Stimulated activated CD4-positive, alpha-beta T cell treated with anti-CD3 and anti-CD28 coated beads, Interleukin-4, amount 100 ng/mL, for 48 hours (primary cell): ENCODE results near the gene PRRG1.
"Not testable (repeated sequence)": the region's sequence is repeated elsewhere in the genome, so short reads cannot be mapped to it uniquely, and the experiment has no call there.

Source experiments
- DNase-seq, 2 donors: peaks; one replicate each; pipeline ENCODE4 v3.0.0-alpha.2; 2020; ENCODE audit warnings: low read depth in 2 of 2

The PRRG1 gene

GRCh38 chrX:37468124-37468739 is 119.1 kb downstream of the PRRG1 start:
- DNase-seq: no peak

DNA sequence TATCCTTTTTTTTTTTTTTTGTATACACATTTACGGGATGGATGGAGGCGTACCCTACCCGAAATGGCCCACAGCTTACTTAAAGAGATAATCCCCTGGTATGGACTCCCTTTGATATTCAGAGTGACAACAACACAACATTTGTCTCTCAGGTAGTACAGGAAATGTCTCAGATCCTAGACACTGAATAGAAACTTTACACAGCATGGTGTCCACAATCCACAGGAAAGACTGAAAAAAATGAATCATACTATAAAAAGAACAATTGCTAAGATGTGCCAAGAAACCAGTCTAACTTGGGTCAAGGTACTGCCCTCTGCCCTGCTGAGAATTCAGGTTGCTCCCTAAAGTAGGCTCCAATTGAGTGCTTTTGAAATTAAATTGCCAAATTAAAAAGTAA is 121.5 kb downstream of the PRRG1 start:
- no peak for DNase-seq

- no peak for DNase-seq
Measured at GRCh38 chrX:37472836-37473235, 123.7 kb downstream of the PRRG1 start.

DNA sequence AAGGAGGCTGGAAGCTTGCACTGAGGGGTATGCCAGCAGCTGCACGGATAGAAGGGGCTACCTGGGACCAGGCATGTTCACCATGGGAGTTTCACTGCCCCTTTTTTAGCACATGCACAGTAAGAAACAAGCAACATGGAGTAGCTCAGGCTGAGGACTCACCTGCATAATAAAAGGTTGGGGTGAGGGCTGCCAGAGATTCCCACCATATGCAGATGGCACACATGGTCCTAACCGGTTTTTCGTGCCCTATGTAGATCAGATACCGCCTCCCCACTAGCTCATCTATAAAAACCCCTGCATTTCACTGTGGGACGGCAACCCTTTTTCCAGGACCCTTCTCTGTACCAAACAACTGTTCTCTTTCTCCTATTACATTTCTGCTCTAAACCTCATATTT is 125.3 kb downstream of the PRRG1 start:
- no peak for DNase-seq

DNA sequence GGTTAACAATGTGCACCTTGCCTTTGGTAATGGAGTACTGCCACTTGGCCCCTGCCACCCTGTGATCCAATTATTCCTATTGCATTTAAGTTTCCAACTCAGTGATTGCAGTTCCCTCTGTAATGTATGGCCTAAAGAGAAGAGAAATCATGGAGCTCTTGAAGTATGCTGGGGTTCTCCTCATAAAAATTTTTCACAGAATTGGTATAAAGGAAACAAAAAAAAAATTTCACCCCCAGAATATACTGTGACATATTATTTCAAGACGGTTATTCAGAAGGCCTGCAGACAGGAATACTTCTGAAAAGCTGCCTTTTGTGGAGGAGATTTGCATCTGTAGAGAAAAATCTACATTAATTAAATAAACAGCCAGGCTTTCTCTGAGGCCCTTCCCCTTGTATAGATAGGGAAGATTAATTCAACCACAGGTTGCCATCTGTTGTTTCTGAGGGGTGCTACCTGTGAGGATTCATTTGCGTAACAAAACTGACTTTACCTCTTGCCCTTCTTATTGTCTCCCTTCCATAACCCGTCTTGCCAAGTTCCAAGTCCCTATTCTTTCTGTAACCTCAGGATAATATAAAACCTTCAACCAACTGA is 127.5 kb downstream of the PRRG1 start:
- DNase-seq: no peak

DNA sequence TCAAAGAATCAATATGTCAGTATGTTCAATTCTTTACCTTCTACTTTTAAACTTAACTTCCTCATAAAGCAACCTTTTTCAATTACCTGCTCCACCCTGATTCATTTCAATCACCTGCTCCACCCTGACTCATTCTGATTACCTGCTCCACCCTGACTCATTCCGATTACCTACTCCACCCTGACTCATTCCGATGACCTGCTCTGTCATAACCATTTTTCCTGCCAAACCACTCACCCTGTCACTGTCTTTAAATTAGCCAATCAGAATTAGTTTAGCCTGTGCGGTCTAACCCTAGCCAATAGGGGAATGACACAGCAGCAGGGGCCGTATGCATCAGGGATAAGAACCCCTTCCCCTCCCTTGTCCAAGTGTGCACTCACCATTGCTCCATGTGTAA is 135.2 kb downstream of the PRRG1 start:
- DNase-seq: not testable (repeated sequence)

DNA sequence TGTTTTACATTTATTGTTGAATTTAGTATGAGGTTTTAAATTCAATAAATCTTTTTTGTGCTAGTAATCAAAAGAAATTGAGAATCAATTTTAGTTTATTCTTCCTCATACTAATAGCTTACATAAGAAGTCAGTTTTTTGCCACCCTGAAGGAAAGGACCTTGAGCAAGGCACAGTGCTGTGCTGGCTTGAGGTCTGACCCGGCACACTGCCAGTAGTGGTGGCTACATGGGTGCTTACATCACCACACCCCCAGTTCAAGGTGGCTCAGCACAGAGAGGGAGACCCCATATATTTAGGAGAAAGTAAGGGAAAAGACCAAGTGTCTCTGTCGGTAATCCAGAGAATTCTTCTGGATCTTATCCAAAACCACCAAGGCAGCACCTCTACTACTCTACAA is 136.3 kb downstream of the PRRG1 start:
- no peak for DNase-seq

DNA sequence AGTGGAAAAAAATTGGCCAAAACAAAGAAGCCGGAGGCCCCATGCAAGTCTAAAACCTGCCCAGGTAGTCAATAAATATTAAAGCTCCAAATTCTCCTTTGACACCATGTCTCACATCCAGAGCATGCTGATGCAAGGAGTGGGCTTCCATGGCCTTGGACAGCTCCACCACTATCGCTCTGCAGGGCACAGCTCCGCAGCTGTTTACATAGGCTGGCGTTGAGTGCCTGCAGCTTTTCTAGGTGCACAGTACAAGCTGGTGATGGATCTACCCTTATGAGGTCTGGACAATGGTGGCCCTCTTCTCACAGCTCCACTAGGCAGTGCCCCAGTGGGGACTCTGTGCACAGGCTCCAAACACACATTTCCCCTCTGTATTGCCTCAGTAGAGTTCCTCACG is 138.1 kb downstream of the PRRG1 start:
- DNase-seq: no peak

DNA sequence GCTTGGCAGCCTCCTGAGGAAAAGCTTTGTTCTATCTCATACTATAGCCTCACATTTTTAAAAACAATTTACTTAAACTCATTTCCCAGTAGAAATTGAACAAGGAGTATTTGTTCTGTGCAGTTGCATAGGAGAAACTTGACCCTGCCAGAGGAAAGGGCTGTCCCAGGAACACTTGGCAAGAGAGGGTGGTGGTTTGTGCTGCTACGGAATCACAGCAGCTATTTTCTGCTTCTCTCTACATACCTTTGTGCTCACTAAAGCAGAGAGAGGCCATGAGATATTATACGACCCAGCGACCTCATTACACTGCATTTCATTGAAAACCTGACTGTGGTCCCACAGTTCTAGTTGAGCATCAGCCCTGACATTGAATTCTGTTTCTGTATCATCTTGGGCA is 139.2 kb downstream of the PRRG1 start:
- DNase-seq: no peak

GRCh38 chrX:37491686-37492085 is 142.5 kb downstream of the PRRG1 start:
- DNase-seq: no peak

DNA sequence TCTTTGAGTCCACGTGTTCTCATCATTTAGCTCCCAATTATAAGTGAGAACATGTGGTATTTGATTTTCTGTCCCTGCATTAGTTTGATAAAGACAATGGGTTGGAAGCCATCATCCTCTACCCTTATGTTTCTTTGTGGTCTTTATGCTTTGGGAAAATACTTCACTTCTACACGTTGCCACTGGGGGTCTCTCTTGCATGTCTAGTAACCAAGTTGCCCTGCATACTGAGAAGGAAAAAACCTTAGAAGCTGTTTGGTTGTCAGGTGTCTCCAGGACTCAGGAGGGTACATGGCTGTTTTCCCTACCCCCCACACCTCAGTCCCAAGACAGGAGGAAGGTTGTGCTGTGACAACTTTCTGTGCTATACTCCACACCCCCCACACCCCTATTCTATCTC is 146.6 kb downstream of the PRRG1 start:
- DNase-seq: not testable (repeated sequence)

DNA sequence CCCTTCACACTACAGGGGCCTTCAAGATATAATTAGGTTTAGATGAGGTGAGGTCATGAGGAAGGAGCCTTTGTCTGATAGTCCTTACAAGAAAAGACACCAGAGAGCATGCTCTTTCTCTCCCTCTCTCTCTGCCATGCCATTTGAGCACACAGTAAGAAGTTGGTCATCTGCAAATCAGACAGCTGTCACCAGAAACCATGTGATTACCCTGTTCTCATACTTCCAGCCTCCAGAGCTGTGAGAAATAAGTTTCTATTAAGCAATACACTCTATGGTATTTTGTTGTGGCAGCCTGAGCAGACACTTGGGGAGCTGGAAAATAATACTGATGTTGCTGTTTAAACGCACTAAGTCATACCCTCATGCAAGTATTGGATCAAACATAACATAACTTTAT is 148.0 kb downstream of the PRRG1 start:
- not testable (repeated sequence) for DNase-seq

- DNase-seq: not testable (repeated sequence)
Measured at GRCh38 chrX:37498323-37498722, 149.2 kb downstream of the PRRG1 start.

- not testable (repeated sequence) for DNase-seq
Measured at GRCh38 chrX:37499649-37500048, 150.5 kb downstream of the PRRG1 start.

- DNase-seq: no peak
Measured at GRCh38 chrX:37504991-37505390, 155.8 kb downstream of the PRRG1 start.
